ENCODE results near the gene ACAA1. TPM values are rescaled to one million over a fixed set of nuclear protein-coding genes. Genes with fewer than 3 reads are reported as not detected.

The ACAA1 gene
- total and polyA plus RNA-seq, 9 of the 15 experiments (the other 6 are each of a cell fraction or from before 2014, with no cell fraction given): 4.0 to 88.9 (median 57.2) TPM

DNA sequence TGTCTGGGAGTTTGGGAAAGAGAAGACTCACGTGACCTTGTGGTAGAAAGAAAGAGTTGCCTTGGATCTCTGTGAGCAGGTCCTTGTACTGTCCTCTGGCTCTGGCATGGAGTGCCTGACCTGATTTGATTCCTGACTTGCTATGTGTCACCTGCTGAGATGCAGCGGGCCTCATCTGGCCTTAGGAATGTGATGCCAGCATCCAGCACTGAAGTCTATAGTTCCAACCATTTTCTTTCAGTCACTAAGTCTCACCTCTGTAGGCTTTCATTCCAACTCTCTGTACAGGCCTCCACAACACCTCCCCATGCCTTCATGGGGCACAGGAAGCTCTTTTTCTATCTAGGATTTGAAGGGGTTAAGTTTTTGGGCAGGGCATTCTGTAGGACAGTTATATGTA lies 16.3 kb upstream of the ACAA1 start:
- in situ Hi-C loops (cut with MboI): no loop called here
- Histone ChIP-seq H3K9me1 (ENCODE audit: control insufficient read depth, insufficient read depth, low read length) (no peaks in the 10 kb centered on the region), H3K4me2 (ENCODE audit: insufficient read depth, low read length) (no peak overlapping the region), H3K4me1 (replicated peaks in 1 of 2; ENCODE audit: control insufficient read depth in 2 of 2, insufficient read depth in 2 of 2, low read length in 2 of 2) (peaks cover 9 to 32% of the 10 kb centered on the region in 2 experiments), H3K9me3 (replicated peaks; ENCODE audit: control insufficient read depth, insufficient read depth, low read depth, low read length) (no peaks in the 10 kb centered on the region), H3K36me3 (ENCODE audit: control insufficient read depth, insufficient read depth, low read length) (no peaks in the 10 kb centered on the region), H3K9ac (ENCODE audit: insufficient read depth in 1 of 2, low read depth in 2 of 2, low read length in 2 of 2) (no peak overlapping the region), H3K79me2 (ENCODE audit: control insufficient read depth, insufficient read depth, low read length) (no peaks in the 10 kb centered on the region), H3K27ac (ENCODE audit: extremely low read depth, low read depth, low read length) (no peak overlapping the region), H2AFZ (ENCODE audit: low read depth, low read length) (no peak overlapping the region), H4K20me1 (replicated peaks; ENCODE audit: control insufficient read depth, insufficient read depth, low read length) (no peaks in the 10 kb centered on the region), H3K27me3 (ENCODE audit: control insufficient read depth in 2 of 2, insufficient read depth in 2 of 2, low read length in 2 of 2) (no peaks in the 10 kb centered on the region), H3K4me3 (no peak overlapping the region)
- intact Hi-C loops (cut with micrococcal nuclease): no loop called here
- 62% methylated on average over 2 of the region's 2 CpGs for WGBS (ENCODE audit: insufficient coverage, low coverage, missing lambda C conversion rate)
- ATAC-seq (no peak), DNase-seq (ENCODE audit: extremely low read depth in 1 of 4, low spot score in 3 of 4) (no peak), FAIRE-seq (no peak)
- TF ChIP-seq, protein P1, sequence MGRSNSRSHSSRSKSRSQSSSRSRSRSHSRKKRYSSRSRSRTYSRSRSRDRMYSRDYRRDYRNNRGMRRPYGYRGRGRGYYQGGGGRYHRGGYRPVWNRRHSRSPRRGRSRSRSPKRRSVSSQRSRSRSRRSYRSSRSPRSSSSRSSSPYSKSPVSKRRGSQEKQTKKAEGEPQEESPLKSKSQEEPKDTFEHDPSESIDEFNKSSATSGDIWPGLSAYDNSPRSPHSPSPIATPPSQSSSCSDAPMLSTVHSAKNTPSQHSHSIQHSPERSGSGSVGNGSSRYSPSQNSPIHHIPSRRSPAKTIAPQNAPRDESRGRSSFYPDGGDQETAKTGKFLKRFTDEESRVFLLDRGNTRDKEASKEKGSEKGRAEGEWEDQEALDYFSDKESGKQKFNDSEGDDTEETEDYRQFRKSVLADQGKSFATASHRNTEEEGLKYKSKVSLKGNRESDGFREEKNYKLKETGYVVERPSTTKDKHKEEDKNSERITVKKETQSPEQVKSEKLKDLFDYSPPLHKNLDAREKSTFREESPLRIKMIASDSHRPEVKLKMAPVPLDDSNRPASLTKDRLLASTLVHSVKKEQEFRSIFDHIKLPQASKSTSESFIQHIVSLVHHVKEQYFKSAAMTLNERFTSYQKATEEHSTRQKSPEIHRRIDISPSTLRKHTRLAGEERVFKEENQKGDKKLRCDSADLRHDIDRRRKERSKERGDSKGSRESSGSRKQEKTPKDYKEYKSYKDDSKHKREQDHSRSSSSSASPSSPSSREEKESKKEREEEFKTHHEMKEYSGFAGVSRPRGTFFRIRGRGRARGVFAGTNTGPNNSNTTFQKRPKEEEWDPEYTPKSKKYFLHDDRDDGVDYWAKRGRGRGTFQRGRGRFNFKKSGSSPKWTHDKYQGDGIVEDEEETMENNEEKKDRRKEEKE (IDR thresholded peaks at IDR 0.05; ENCODE audit: borderline replicate concordance in 1 of 2, control insufficient read depth in 1 of 2, low read depth in 2 of 2, low read length in 1 of 2): no peak
- TF ChIP-seq, protein P2, sequence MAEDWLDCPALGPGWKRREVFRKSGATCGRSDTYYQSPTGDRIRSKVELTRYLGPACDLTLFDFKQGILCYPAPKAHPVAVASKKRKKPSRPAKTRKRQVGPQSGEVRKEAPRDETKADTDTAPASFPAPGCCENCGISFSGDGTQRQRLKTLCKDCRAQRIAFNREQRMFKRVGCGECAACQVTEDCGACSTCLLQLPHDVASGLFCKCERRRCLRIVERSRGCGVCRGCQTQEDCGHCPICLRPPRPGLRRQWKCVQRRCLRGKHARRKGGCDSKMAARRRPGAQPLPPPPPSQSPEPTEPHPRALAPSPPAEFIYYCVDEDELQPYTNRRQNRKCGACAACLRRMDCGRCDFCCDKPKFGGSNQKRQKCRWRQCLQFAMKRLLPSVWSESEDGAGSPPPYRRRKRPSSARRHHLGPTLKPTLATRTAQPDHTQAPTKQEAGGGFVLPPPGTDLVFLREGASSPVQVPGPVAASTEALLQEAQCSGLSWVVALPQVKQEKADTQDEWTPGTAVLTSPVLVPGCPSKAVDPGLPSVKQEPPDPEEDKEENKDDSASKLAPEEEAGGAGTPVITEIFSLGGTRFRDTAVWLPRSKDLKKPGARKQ (CRISPR knock-in tag; IDR thresholded peaks at IDR 0.05): no peak
- no TSS peak for BruUV-seq (replicated peaks)
- ChIA-PET POLR2A (interaction anchor here (3.1 to 4.3 kb wide), 2 partner anchors 11 to 12 kb away, joined by 14 to 29 read pairs; partner anchors contain the start of gene OXSR1), CTCF (ENCODE audit: low intra/inter-chr PET ratio) (no interaction called here)

Data from K562 (cell line).